WERI-Rb-1 (cell line): ENCODE measurements around the gene SAP30.

Source experiments
- DNase-seq: peaks from one replicate; pipeline ENCODE4 v3.0.0-alpha.2; 2020
- H3K27ac ChIP-seq: fragments of 250-450 bp; sonication (Bioruptor Pico); 2 replicates; pipeline ENCODE4 v1.5.1; 2020; ENCODE audit warnings: mild to moderate bottlenecking, moderate library complexity
- H3K27me3 ChIP-seq: fragments of 250-450 bp; sonication (Bioruptor Pico); 2 replicates; pipeline ENCODE4 v1.5.1; 2021; ENCODE audit warnings: mild to moderate bottlenecking, low read depth, moderate library complexity; ENCODE audit not compliant: insufficient read depth, severe bottlenecking
- H3K36me3 ChIP-seq: fragments of 250-450 bp; sonication (Bioruptor Pico); 2 replicates; pipeline ENCODE4 v1.5.1; 2020; ENCODE audit warnings: mild to moderate bottlenecking, moderate library complexity
- H3K4me3 ChIP-seq: 2 replicates; pipeline ENCODE4 v1.5.1; 2011; ENCODE audit warnings: low read depth, mild to moderate bottlenecking, control low read depth, low read length
- H3K9me3 ChIP-seq: fragments of 250-450 bp; sonication (Bioruptor Pico); 2 replicates; pipeline ENCODE4 v1.5.1; 2021; ENCODE audit warnings: mild to moderate bottlenecking, moderate library complexity; ENCODE audit not compliant: severe bottlenecking
- CTCF ChIP-seq: IDR thresholded peaks from 2 replicates; pipeline ENCODE4 v1.5.1; 2011; ENCODE audit warnings: low read depth, mild to moderate bottlenecking, control low read depth, inconsistent platforms, low read length

The SAP30 gene

GRCh38 chr4:173401063-173401462, 30.3 kb downstream of the SAP30 start:
- Histone ChIP-seq H3K9me3 (peaks cover 3% of the 10 kb centered on the region), H3K27ac (no peak overlapping the region), H3K27me3 (no peaks in the 10 kb centered on the region), H3K36me3 (no peaks in the 10 kb centered on the region), H3K4me3 (no peak overlapping the region)
- no peak for TF ChIP-seq CTCF
- DNase-seq, result no peak

GRCh38 chr4:173403051-173403450, 32.3 kb downstream of the SAP30 start:
- no peaks in the 10 kb centered on the region for H3K27me3 ChIP-seq
- DNase-seq, result no peak
- H3K4me3 ChIP-seq, result no peak overlapping the region
- no peak overlapping the region for H3K27ac ChIP-seq
- no peaks in the 10 kb centered on the region for H3K36me3 ChIP-seq
- TF ChIP-seq CTCF, result no peak
- H3K9me3 ChIP-seq, result peaks cover 3% of the 10 kb centered on the region

GRCh38 chr4:173404296-173404865, 33.6 kb downstream of the SAP30 start:
- DNase-seq, result no peak
- Histone ChIP-seq H3K27ac (no peak overlapping the region), H3K36me3 (no peaks in the 10 kb centered on the region), H3K4me3 (no peak overlapping the region), H3K9me3 (peaks cover 3% of the 10 kb centered on the region), H3K27me3 (no peaks in the 10 kb centered on the region)
- TF ChIP-seq CTCF, result no peak

- Histone ChIP-seq H3K36me3 (no peaks in the 10 kb centered on the region), H3K27ac (no peak overlapping the region), H3K4me3 (no peak overlapping the region), H3K27me3 (no peaks in the 10 kb centered on the region), H3K9me3 (peaks cover 3% of the 10 kb centered on the region)
- no peak for TF ChIP-seq CTCF
- DNase-seq, result no peak
These were observed 35.3 kb downstream of the SAP30 start for GRCh38 chr4:173405840-173406606.

- no peak overlapping the region for H3K27ac ChIP-seq
- no peaks in the 10 kb centered on the region for H3K27me3 ChIP-seq
- H3K4me3 ChIP-seq, result no peak overlapping the region
- H3K36me3 ChIP-seq, result no peaks in the 10 kb centered on the region
- DNase-seq, result no peak
- H3K9me3 ChIP-seq, result peaks cover 5% of the 10 kb centered on the region
- TF ChIP-seq CTCF, result no peak
These were observed 39.3 kb downstream of the SAP30 start for GRCh38 chr4:173410079-173410478.
